GM10847 (cell line): Measurements from ENCODE around the gene UBAC2.

ENCODE experiments used
- POLR2A ChIP-seq: IDR thresholded peaks from 2 replicates; pipeline ENCODE4 v1.6.1; 2011; ENCODE audit not compliant: insufficient read length; ENCODE audit errors: extremely low read depth

Gene UBAC2

GRCh38 chr13:99265821-99266426 is 65.3 kb downstream of the UBAC2 start:
- no peak for TF ChIP-seq POLR2A

GRCh38 chr13:99266827-99267226 is 66.2 kb downstream of the UBAC2 start:
- TF ChIP-seq POLR2A, result no peak

DNA sequence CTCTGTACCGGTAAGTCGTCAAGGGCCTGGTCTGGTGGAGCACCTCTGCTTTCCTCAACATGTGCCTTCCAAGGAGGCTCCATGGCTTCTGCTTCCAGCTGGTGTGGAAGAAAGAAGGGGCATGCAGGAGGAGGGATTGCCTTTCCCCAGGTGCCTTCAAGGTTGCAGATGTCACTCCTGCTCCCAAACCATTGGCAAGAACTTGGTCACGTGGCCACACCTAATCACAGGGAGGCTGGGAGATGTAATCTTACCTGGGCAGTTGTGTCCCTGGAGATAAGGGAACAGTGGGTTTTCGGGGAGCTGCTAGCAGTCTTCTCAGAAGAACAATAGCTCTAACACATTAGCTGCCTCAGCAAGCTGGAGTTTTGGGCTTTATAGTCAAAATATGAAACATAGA is 67.3 kb downstream of the UBAC2 start:
- TF ChIP-seq POLR2A, result no peak

DNA sequence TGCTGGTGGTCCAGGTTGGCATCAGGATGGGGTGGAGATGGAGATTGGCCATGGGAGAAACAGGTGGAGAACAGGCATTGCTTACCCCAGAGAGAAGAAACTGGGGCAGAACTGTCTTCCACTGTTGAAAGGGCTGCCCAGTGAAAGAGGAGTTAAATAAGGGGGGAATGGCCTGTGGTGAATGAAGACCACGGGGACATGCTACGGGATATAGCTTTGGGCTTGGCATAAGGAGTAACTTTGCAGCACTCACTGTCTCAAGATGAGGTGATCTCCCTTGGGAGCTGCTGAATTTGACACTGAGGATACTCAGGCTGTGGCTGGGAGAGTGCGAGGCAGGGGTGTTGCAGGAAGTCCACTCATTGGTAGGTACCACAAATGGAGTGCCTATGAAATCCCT is 68.2 kb downstream of the UBAC2 start:
- no peak for TF ChIP-seq POLR2A

DNA sequence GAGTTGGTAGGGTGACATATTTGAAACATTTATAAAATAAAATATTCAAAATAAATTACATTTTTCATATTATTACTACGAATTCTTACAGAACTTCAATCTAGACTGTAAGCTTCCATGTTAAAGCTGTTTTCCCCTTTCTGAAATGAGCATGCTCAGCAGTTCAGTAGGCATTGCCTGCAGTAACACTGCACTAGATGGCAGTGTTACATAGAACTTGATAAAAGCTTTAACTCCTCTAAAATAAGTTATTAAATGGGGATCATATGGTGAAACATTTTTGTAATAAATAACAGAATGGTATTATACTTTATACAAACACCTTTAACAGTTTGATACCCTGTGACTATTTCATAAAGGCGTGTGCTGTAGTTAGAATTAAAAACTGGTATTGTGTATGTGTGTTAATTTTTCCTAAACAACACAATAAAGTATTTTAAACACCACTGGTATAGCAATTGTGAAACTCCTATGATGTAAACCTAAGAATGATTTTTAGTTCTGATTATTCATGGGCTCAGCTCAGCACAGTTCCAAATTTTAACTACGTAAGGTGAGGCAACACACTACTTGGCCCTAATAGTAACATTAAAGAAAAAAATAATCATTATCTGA is 69.1 kb downstream of the UBAC2 start:
- no peak for TF ChIP-seq POLR2A

- TF ChIP-seq POLR2A, result no peak
Measured at GRCh38 chr13:99270518-99270917, 69.9 kb downstream of the UBAC2 start.

- TF ChIP-seq POLR2A, result no peak
Measured at GRCh38 chr13:99271249-99271648, 70.6 kb downstream of the UBAC2 start.

DNA sequence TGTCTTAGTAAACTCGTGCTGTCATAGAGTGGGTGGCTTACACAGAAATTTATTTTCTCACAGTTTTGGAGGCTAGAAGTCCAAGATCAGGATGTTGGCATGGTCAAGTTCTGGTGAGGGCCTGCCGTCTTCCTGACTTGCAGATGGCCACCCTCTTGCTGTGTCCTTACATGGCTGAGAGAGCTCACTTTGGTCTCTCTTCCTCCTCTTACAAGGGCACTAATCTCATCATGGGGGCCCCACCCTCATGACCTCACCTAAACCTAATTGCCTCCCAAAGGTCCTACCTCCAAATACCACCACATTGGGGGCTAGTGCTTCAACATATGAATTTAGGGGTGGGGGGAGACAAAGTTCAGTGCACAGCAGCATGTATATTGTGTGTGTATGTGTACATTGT is 71.8 kb downstream of the UBAC2 start:
- TF ChIP-seq POLR2A, result no peak

DNA sequence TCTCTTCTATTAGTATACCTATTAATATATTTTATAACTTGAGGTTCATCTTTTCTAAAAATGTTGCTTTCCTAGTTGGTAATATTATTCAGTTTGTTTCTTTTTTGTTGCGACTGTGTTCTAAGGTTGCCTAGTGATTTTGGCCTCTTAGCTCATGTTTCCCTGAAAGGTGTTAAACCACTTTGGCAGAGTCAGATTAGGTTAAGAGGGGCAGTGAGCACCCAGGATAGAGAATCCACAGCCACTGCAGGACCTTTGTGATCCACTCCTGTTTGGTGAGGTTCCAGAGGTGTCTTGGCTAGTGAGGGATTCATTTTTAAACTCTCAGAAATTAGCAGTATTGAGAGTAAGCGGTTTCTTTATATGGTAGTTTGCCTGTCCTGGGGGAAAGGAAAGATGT is 72.5 kb downstream of the UBAC2 start:
- TF ChIP-seq POLR2A, result no peak

- TF ChIP-seq POLR2A, result no peak
Measured at GRCh38 chr13:99275093-99275469, 74.4 kb downstream of the UBAC2 start.

GRCh38 chr13:99276706-99277105 is 76.1 kb downstream of the UBAC2 start:
- no peak for TF ChIP-seq POLR2A

DNA sequence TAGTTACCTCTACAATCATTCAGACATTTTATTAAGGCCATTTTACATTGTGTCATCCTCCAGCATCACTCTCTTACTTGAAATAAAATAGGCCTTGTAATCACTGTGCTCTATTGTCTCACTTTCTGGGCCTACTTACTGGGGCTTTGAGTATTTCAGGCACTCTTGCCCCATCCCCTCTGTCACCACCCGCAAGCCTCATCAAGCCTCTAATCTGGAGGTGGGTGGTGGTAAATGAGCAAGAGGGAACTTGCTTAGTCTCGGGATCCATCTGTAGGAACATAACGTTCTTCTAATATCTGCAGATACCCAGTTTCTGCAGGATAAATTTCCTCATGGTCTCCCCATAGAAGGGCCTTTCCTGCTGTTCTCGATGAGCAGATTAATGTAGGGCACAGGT is 77.0 kb downstream of the UBAC2 start:
- TF ChIP-seq POLR2A, result no peak

DNA sequence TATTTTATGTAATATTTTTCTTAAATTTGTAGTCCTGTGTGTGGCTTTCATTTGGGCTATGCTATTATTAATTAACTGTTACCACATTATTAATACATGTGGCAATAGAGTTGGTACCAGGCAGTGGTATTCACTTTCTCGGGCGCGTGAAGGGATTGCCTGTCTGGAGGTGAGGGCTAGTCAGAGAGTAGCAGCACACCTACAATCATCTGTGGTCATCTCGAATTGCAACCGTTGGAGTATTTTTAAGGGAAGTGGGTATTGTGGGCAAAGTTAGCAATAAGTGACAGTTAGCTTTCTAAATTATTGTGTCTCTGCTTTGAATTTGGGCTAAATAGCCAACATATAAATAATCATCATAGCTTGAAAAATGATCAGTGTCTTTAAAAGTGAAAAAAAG is 77.5 kb downstream of the UBAC2 start:
- no peak for TF ChIP-seq POLR2A

DNA sequence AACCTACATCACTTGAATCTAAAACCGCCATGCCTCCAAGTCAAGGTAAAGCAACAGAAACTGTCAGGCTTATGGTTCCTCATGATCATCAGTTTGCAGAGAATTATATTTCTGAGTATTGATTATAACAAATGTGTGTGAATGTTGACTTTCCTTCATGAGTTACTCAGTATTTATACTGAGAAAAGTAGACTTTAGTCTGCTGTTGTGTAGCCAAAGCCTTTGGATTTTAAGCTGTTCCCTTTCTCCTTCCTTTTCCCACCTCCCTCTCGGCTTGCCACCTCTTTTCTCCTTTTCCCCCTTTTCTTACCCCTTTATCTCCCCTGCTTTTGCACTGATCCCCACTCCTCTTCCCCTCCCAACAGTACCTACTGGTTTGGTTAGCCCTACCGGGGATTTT is 78.2 kb downstream of the UBAC2 start:
- TF ChIP-seq POLR2A, result no peak

DNA sequence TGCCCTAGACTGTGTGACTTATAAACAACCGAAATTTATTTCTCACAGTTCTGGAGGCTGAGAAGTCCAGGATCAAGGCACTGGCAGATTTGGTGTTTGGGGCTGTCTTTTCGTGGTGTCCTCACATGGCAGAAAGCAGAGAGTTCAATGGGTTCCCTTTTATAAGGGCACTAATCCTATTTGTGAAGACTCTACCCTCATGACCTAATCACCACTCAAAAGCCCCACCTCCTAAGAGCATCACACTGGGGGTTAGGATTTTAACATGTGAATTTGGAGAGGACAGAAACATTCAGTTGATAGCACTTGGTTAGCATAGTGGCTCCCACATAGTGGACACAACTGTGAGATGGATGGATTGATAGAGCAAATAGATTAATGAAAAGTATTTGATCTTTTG is 79.0 kb downstream of the UBAC2 start:
- TF ChIP-seq POLR2A, result no peak

DNA sequence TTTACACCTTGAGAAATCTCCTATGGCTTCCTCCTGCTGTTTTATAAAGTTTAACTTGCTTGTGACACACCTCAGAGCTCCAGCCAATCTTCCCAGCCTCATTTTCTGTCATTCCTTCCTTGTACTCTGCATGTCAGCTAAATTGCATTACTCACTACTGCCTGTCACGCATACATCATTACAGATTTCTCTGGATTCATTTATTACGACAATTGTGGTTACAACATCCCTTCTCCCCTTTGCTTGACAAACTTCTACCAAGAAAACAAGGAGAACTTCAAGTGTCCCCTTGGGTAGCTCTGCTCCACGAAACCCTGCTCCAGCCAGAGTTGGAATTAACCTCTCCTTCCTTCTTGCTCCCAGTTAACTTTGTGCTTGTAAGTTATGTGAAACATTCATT is 79.5 kb downstream of the UBAC2 start:
- no peak for TF ChIP-seq POLR2A

DNA sequence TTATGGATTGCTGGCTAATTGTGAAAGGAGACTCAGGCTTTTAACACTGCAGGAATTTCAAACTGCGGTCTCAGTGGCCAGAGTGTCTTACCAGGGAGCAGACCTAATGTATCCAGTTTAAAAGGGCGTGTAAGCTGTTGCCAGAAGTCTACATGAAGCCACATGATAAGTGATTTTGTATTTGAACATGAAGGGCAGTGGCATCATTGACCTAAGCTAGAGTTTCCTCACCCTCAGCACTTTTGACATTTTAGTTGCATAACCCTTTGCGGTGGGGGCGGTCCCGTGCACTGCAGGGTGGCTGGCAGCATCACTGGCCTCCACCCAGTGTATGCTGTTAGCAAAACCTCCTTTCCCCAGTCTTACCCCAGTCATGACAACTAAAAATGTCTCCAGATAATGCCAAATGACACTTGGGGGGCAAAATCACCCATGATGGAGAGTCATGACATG is 81.2 kb downstream of the UBAC2 start:
- no peak for TF ChIP-seq POLR2A

GRCh38 chr13:99282264-99283231 is 81.9 kb downstream of the UBAC2 start:
- no peak for TF ChIP-seq POLR2A
